Ectodermal cell (in vitro differentiated cells): Measurements from ENCODE around the gene LRRC28. TPM values are rescaled to one million over a fixed set of nuclear protein-coding genes. Genes with fewer than 3 reads are reported as not detected.

Experiments used
- H3K27ac ChIP-seq: 2 replicates; pipeline ENCODE4 v1.7.0; 2013; ENCODE audit warnings: mild to moderate bottlenecking, low read depth, low read length; ENCODE audit not compliant: insufficient read depth, poor library complexity, severe bottlenecking
- H3K27me3 ChIP-seq: 2 replicates; pipeline ENCODE4 v1.7.0; 2013; ENCODE audit warnings: mild to moderate bottlenecking, low read length; ENCODE audit not compliant: insufficient read depth, control insufficient read depth, poor library complexity, severe bottlenecking
- H3K36me3 ChIP-seq: one replicate; pipeline ENCODE4 v1.7.0; 2013; ENCODE audit warnings: low read length; ENCODE audit not compliant: control insufficient read depth, insufficient read depth
- H3K4me1 ChIP-seq: one replicate; pipeline ENCODE4 v1.7.0; 2013; ENCODE audit warnings: low read length; ENCODE audit not compliant: control insufficient read depth, insufficient read depth
- H3K4me3 ChIP-seq: 2 replicates; pipeline ENCODE4 v1.7.0; 2013; ENCODE audit warnings: low read depth, low read length, control low read depth; ENCODE audit not compliant: insufficient read depth
- H3K9me3 ChIP-seq: 2 replicates; pipeline ENCODE4 v1.7.0; 2013; ENCODE audit warnings: mild to moderate bottlenecking, low read length, moderate library complexity; ENCODE audit not compliant: control insufficient read depth
- WGBS, 2 experiments: methylation state at CpG; one replicate each; pipeline ENCODE4 v1.1.7; 2013; ENCODE audit warnings: missing lambda C conversion rate in 2 of 2; 5-methylcytosine and 5-hydroxymethylcytosine counted together
- polyA plus RNA-seq, 4 experiments: library from polyadenylated mRNA; stranded (reverse); fragments of 50-300 nt; gene quantifications; one replicate each; pipeline ENCODE4 v1.2.3, GENCODE V29; 2013

Gene LRRC28
- polyA plus RNA-seq (2013, experiment 1 of 4) = 33.4 TPM
- 26.8 TPM for polyA plus RNA-seq (2013, experiment 2 of 4)
- 28.7 TPM for polyA plus RNA-seq (2013, experiment 3 of 4)
- 31.2 TPM for polyA plus RNA-seq (2013, experiment 4 of 4)

GRCh38 chr15:99250857-99251841, at the start of gene LRRC28:
TSS of gene LRRC28 (plus strand) at chr15:99251481. CDS start at chr15:99255958, 4,477 bp downstream.
- H3K27ac ChIP-seq = peak within 1 kb of the TSS; percentile 52
- H3K27me3 ChIP-seq = peaks cover 8% of the 10 kb centered on the region
- H3K36me3 ChIP-seq = no peaks in the 10 kb centered on the region
- 0% methylated on average over 90 of the region's 90 CpGs for WGBS, 2 experiments
- H3K9me3 ChIP-seq = no peaks in the 10 kb centered on the region
- peak within 1 kb of the TSS; percentile 81 for H3K4me3 ChIP-seq
- H3K4me1 ChIP-seq = no peaks in the 10 kb centered on the region

DNA sequence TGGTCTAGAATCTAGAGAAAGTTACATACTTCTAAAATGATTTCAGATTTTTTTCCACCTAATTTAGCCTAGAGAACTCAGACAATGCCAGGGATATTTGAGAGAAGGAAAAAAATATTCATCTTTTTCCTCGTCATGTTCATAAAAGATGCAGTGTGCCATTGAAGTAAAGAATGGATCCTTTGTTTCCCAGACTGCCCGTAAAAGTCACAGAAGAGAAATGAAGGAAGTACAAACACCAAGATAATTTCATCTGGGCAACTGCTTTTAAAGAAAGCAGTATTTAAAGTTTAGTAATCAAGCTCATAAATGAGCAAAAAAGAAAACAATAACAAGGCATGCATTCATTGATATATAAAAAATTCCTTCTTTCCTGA, 49.1 kb upstream of the LRRC28 start:
- H3K36me3 ChIP-seq = no peaks in the 10 kb centered on the region
- 83 to 100% methylated on average over 1 to 2 of the region's 2 CpGs for WGBS, 2 experiments
- H3K4me3 ChIP-seq = no peak overlapping the region
- no peaks in the 10 kb centered on the region for H3K4me1 ChIP-seq
- no peaks in the 10 kb centered on the region for H3K27me3 ChIP-seq
- no peak overlapping the region for H3K27ac ChIP-seq
- H3K9me3 ChIP-seq = no peaks in the 10 kb centered on the region

DNA sequence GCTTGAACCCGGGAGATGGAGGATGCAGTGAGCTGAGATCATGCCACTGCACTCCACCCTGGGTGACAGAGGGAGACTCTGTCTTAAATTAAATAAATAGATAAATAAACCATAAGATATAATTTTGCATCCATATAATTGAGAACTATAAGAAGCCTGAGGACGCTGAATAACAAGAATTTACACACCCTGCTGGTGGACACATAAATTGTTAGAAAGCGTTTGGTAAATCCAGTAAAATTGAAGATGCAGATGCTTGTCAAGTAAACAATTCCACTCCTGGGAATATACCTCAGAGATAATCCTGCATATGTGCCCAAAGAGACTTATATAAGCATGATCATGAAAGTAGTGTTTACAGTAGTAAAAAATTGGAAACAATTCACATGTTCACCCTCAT, 43.6 kb upstream of the LRRC28 start:
- Histone ChIP-seq H3K9me3 (no peaks in the 10 kb centered on the region), H3K36me3 (no peaks in the 10 kb centered on the region), H3K4me3 (no peak overlapping the region), H3K27me3 (no peaks in the 10 kb centered on the region), H3K4me1 (no peaks in the 10 kb centered on the region), H3K27ac (no peak overlapping the region)
- 87 to 89% methylated on average over 3 of the region's 3 CpGs for WGBS, 2 experiments

DNA sequence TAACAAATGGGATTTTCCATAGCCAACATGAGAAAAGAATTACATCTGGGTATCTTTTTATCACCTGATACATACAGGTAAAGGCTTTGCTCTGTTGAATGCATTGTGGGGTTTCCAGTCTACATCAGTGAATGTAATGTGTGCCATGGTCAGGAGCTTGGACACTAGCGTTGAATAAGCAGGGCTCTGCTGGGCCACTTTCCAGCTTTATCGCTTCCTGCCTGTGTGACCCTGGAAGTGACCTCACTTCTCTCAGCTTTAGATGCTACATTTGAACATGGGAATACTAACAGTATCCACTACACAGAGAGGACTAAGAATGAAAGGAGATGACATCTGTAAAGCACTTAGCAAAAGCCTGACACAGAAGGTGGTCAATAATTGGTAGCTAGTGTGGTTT, 42.0 kb upstream of the LRRC28 start:
- Histone ChIP-seq H3K36me3 (no peaks in the 10 kb centered on the region), H3K27ac (no peak overlapping the region)
- 97 to 100% methylated on average over 2 of the region's 2 CpGs for WGBS, 2 experiments

GRCh38 chr15:99210334-99210733, 40.9 kb upstream of the LRRC28 start:
- no peaks in the 10 kb centered on the region for H3K27me3 ChIP-seq
- H3K4me3 ChIP-seq = no peak overlapping the region
- H3K36me3 ChIP-seq = no peaks in the 10 kb centered on the region
- no peak overlapping the region for H3K27ac ChIP-seq
- H3K9me3 ChIP-seq = no peaks in the 10 kb centered on the region
- no peaks in the 10 kb centered on the region for H3K4me1 ChIP-seq

More for the DNA sequence above, 42.0 kb upstream of the LRRC28 start:
- H3K27me3 ChIP-seq = no peaks in the 10 kb centered on the region
- H3K9me3 ChIP-seq = no peaks in the 10 kb centered on the region
- no peaks in the 10 kb centered on the region for H3K4me1 ChIP-seq
- H3K4me3 ChIP-seq = no peak overlapping the region

DNA sequence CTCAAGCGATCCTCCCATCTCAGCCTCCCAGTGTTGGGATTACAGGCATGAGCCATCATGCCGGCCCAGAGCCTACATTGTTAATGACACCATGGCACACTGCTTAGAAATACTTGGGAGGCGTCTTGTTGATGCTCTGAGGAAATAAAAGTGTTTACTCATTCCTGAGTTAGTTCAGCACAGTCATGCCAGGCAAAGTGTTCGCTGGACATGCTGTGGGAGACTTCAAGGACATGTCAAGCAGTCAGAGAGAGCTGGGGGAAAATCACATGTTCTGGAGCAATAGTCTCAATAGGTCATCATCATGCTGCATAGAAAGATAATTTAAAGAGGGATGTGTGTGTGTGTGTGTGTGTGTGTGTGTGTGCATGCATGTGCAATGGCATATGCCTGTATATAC, 39.4 kb upstream of the LRRC28 start:
- Histone ChIP-seq H3K9me3 (no peaks in the 10 kb centered on the region), H3K27ac (no peak overlapping the region), H3K27me3 (no peaks in the 10 kb centered on the region), H3K4me3 (no peak overlapping the region), H3K4me1 (no peaks in the 10 kb centered on the region), H3K36me3 (no peaks in the 10 kb centered on the region)
- 84 to 86% methylated on average over 4 of the region's 4 CpGs for WGBS, 2 experiments

GRCh38 chr15:99212406-99212805, 38.9 kb upstream of the LRRC28 start:
- Histone ChIP-seq H3K36me3 (no peaks in the 10 kb centered on the region), H3K9me3 (no peaks in the 10 kb centered on the region), H3K4me3 (no peak overlapping the region), H3K27me3 (no peaks in the 10 kb centered on the region), H3K4me1 (no peaks in the 10 kb centered on the region), H3K27ac (no peak overlapping the region)
- WGBS, 2 experiments = 91 to 96% methylated on average over 7 of the region's 7 CpGs

GRCh38 chr15:99213187-99213811, 38.0 kb upstream of the LRRC28 start:
- Histone ChIP-seq H3K27ac (no peak overlapping the region), H3K9me3 (no peaks in the 10 kb centered on the region), H3K27me3 (no peaks in the 10 kb centered on the region), H3K4me1 (no peaks in the 10 kb centered on the region), H3K36me3 (no peaks in the 10 kb centered on the region), H3K4me3 (no peak overlapping the region)
- 0% methylated on average over 1 of the region's 1 CpG for WGBS, 2 experiments

DNA sequence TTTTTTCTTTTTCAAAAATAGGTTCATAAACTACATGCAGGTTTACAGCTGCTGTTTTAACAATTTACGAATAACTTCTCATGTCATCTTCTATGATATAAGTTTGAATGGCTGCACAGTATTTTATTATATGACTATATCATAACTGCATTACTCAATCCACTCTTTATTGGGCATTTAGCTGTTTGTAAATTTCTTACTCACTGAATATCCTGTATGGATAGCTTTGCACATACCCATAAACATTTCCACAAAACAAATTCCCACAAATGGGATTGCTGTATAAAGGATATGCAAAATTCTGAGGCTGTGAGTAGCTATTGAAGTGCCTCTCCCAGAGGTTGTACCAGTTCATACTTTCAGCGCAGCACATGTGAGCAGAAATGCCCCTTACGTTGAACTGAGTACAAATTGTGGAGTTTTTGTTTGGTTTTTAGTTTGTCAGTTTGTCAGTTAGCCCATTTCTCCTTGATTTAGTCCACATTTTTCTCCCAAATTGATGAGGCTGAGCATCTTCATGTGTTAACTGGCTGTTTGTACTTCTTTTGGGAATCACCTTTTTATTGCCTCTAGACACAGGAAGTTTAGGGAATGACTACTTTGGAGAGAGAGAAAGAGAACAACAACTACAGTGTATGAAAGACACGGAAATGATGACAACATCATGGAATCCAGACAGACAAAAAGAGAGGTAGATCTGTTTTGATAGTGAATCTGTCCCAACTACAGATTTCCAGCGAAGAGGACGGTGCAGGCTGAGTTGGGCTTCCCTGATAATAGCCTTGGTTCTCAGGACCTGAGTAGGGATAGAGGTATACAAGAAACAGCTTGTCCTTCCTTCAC, 26.7 kb upstream of the LRRC28 start:
- Histone ChIP-seq H3K27ac (no peak overlapping the region), H3K4me3 (no peak overlapping the region), H3K36me3 (no peaks in the 10 kb centered on the region), H3K27me3 (no peaks in the 10 kb centered on the region), H3K9me3 (no peaks in the 10 kb centered on the region), H3K4me1 (no peaks in the 10 kb centered on the region)
- WGBS, 2 experiments = 95 to 96% methylated on average over 5 to 6 of the region's 6 CpGs
